ENCODE measurements around the gene KRT73.

- TF ChIP-seq CTCF (conservative IDR thresholded peaks at IDR 0.05 in 1 of 2, IDR thresholded peaks at IDR 0.05 in 1 of 2; ENCODE audit: extremely low read depth in 1 of 2, insufficient read depth in 1 of 2, low read depth in 1 of 2, low read length in 2 of 2) = no peak
- TF ChIP-seq EZH2 (IDR thresholded peaks at IDR 0.05; ENCODE audit: borderline replicate concordance, low read length) = no peak
These were observed 18.3 kb downstream of the KRT73 start for GRCh38 chr12:52600071-52600470.
